Activated naive CD4-positive, alpha-beta T cell treated with anti-CD3 and anti-CD28 coated beads for 36 hours (primary cell): ENCODE measurements around the gene KAZN. TPM values are rescaled to one million over a fixed set of nuclear protein-coding genes. Genes with fewer than 3 reads are reported as not detected.

ENCODE experiments used
- CTCF ChIA-PET: fragments of 350-600 bp; sonication (Branson Sonifier 250); formaldehyde crosslinking; loops from one replicate; lab custom pipeline; 2021; ENCODE audit warnings: antibody characterized with exemption; lab: Charles Lee
- DNase-seq: peaks from one replicate; pipeline ENCODE4 v3.0.0-alpha.2; 2020
- H3K27ac Mint-ChIP-seq: one replicate; pipeline ENCODE4 v1.8.0; 2021; ENCODE audit warnings: mild to moderate bottlenecking, mixed read lengths
- H3K27me3 Mint-ChIP-seq: one replicate; pipeline ENCODE4 v1.8.0; 2021; ENCODE audit warnings: low read depth, mixed read lengths
- H3K36me3 Mint-ChIP-seq: one replicate; pipeline ENCODE4 v1.8.0; 2021; ENCODE audit warnings: low read depth, mixed read lengths
- H3K4me1 Mint-ChIP-seq: one replicate; pipeline ENCODE4 v1.8.0; 2021; ENCODE audit warnings: low read depth, mixed read lengths
- H3K4me3 Mint-ChIP-seq: one replicate; pipeline ENCODE4 v1.8.0; 2021; ENCODE audit warnings: mild to moderate bottlenecking, moderate library complexity, mixed read lengths
- H3K9me3 Mint-ChIP-seq: one replicate; pipeline ENCODE4 v1.8.0; 2021; ENCODE audit warnings: mixed read lengths
- intact Hi-C: fragments of 100-400 bp; cut with micrococcal nuclease; formaldehyde crosslinking; loops from one replicate; pipeline ENCODE4 v1.15.1; 2023
- total RNA-seq, 2 experiments: library from RNA; stranded (reverse); gene quantifications; one replicate each; pipeline ENCODE4 v1.2.3, GENCODE V29; 2021

The KAZN gene
- total RNA-seq, 2 experiments from 2014 or later = 0.55 to 0.59 TPM

- Mint-ChIP-seq H3K27ac (no peak overlapping the region), H3K4me1 (no peaks in the 10 kb centered on the region), H3K36me3 (no peaks in the 10 kb centered on the region), H3K4me3 (no peak overlapping the region), H3K9me3 (no peaks in the 10 kb centered on the region), H3K27me3 (peaks cover 1% of the 10 kb centered on the region)
- DNase-seq = no peak
- CTCF ChIA-PET = no interaction called here
- intact Hi-C loops = no loop called here
Measured at GRCh38 chr1:14676400-14676799, 77.9 kb downstream of the KAZN start.

- Mint-ChIP-seq H3K9me3 (no peaks in the 10 kb centered on the region), H3K36me3 (no peaks in the 10 kb centered on the region), H3K27me3 (peaks cover 1% of the 10 kb centered on the region), H3K27ac (no peak overlapping the region), H3K4me1 (no peaks in the 10 kb centered on the region), H3K4me3 (no peak overlapping the region)
- intact Hi-C loops = no loop called here
- DNase-seq = no peak
- CTCF ChIA-PET = no interaction called here
Measured at GRCh38 chr1:14677292-14677971, 78.9 kb downstream of the KAZN start.

- CTCF ChIA-PET = no interaction called here
- Mint-ChIP-seq H3K27ac (no peak overlapping the region), H3K27me3 (peaks cover 4% of the 10 kb centered on the region)
Measured at GRCh38 chr1:14678011-14678638, 79.6 kb downstream of the KAZN start.

GRCh38 chr1:14679027-14679688 lies 80.7 kb downstream of the KAZN start:
- intact Hi-C loops = no loop called here
- Mint-ChIP-seq H3K9me3 (peaks cover 1% of the 10 kb centered on the region), H3K27me3 (peaks cover 4% of the 10 kb centered on the region), H3K4me1 (no peaks in the 10 kb centered on the region), H3K4me3 (no peak overlapping the region), H3K27ac (no peak overlapping the region), H3K36me3 (no peaks in the 10 kb centered on the region)
- DNase-seq = no peak
- CTCF ChIA-PET = no interaction called here

More at GRCh38 chr1:14678011-14678638, 79.6 kb downstream of the KAZN start:
- no peak overlapping the region for H3K4me3 Mint-ChIP-seq
- no peaks in the 10 kb centered on the region for H3K36me3 Mint-ChIP-seq
- intact Hi-C loops = no loop called here
- peaks cover 1% of the 10 kb centered on the region for H3K9me3 Mint-ChIP-seq
- H3K4me1 Mint-ChIP-seq = no peaks in the 10 kb centered on the region
- DNase-seq = no peak

- Mint-ChIP-seq H3K27ac (no peak overlapping the region), H3K4me3 (no peak overlapping the region), H3K27me3 (peaks cover 4% of the 10 kb centered on the region), H3K36me3 (no peaks in the 10 kb centered on the region), H3K4me1 (no peaks in the 10 kb centered on the region), H3K9me3 (peaks cover 11% of the 10 kb centered on the region)
- no peak for DNase-seq
- CTCF ChIA-PET = no interaction called here
- intact Hi-C loops = no loop called here
Measured at GRCh38 chr1:14681182-14681581, 82.7 kb downstream of the KAZN start.

GRCh38 chr1:14682941-14683621 lies 84.6 kb downstream of the KAZN start:
- Mint-ChIP-seq H3K4me3 (no peak overlapping the region), H3K27me3 (peaks cover 4% of the 10 kb centered on the region), H3K9me3 (peaks cover 11% of the 10 kb centered on the region), H3K36me3 (no peaks in the 10 kb centered on the region), H3K27ac (no peak overlapping the region), H3K4me1 (no peaks in the 10 kb centered on the region)
- intact Hi-C loops = no loop called here
- CTCF ChIA-PET = no interaction called here
- DNase-seq = no peak

- H3K4me1 Mint-ChIP-seq = no peaks in the 10 kb centered on the region
- no peak for DNase-seq
- no peak overlapping the region for H3K4me3 Mint-ChIP-seq
- CTCF ChIA-PET = no interaction called here
- H3K27me3 Mint-ChIP-seq = peaks cover 4% of the 10 kb centered on the region
- no peak overlapping the region for H3K27ac Mint-ChIP-seq
- intact Hi-C loops = no loop called here
- peaks cover 11% of the 10 kb centered on the region for H3K9me3 Mint-ChIP-seq
- no peaks in the 10 kb centered on the region for H3K36me3 Mint-ChIP-seq
Measured at GRCh38 chr1:14685078-14685477, 86.6 kb downstream of the KAZN start.

- Mint-ChIP-seq H3K27me3 (peaks cover 3% of the 10 kb centered on the region), H3K27ac (no peak overlapping the region), H3K9me3 (peaks cover 11% of the 10 kb centered on the region), H3K36me3 (no peaks in the 10 kb centered on the region), H3K4me1 (no peaks in the 10 kb centered on the region), H3K4me3 (no peak overlapping the region)
- intact Hi-C loops = no loop called here
- DNase-seq = no peak
- CTCF ChIA-PET = no interaction called here
Measured at GRCh38 chr1:14686701-14687100, 88.2 kb downstream of the KAZN start.

- no peak for DNase-seq
- CTCF ChIA-PET = no interaction called here
- Mint-ChIP-seq H3K27ac (no peak overlapping the region), H3K9me3 (peaks cover 11% of the 10 kb centered on the region), H3K27me3 (peaks cover 3% of the 10 kb centered on the region), H3K4me3 (no peak overlapping the region), H3K36me3 (no peaks in the 10 kb centered on the region), H3K4me1 (no peaks in the 10 kb centered on the region)
- intact Hi-C loops = no loop called here
Measured at GRCh38 chr1:14687147-14687546, 88.7 kb downstream of the KAZN start.

GRCh38 chr1:14689996-14690615 lies 91.6 kb downstream of the KAZN start:
- CTCF ChIA-PET = no interaction called here
- intact Hi-C loops = no loop called here
- Mint-ChIP-seq H3K4me3 (no peak overlapping the region), H3K36me3 (no peaks in the 10 kb centered on the region), H3K27me3 (no peaks in the 10 kb centered on the region), H3K9me3 (peaks cover 5% of the 10 kb centered on the region), H3K4me1 (no peaks in the 10 kb centered on the region), H3K27ac (no peak overlapping the region)
- no peak for DNase-seq

GRCh38 chr1:14693949-14694348 lies 95.5 kb downstream of the KAZN start:
- Mint-ChIP-seq H3K27me3 (peaks cover 5% of the 10 kb centered on the region), H3K36me3 (no peaks in the 10 kb centered on the region), H3K4me1 (no peaks in the 10 kb centered on the region), H3K27ac (no peak overlapping the region), H3K9me3 (no peaks in the 10 kb centered on the region), H3K4me3 (no peak overlapping the region)
- intact Hi-C loops = no loop called here
- CTCF ChIA-PET = no interaction called here
- no peak for DNase-seq

GRCh38 chr1:14694589-14694988 lies 96.1 kb downstream of the KAZN start:
- CTCF ChIA-PET = no interaction called here
- H3K4me3 Mint-ChIP-seq = no peak overlapping the region
- H3K36me3 Mint-ChIP-seq = no peaks in the 10 kb centered on the region
- no peak overlapping the region for H3K27ac Mint-ChIP-seq
- intact Hi-C loops = no loop called here
- DNase-seq = no peak
- H3K4me1 Mint-ChIP-seq = no peaks in the 10 kb centered on the region
- H3K27me3 Mint-ChIP-seq = peaks cover 7% of the 10 kb centered on the region
- no peaks in the 10 kb centered on the region for H3K9me3 Mint-ChIP-seq
